A375 (cell line): Measurements from ENCODE around the gene BLOC1S4. TPM values are rescaled to one million over a fixed set of nuclear protein-coding genes. Genes with fewer than 3 reads are reported as not detected.

Source experiments
- total RNA-seq: library from RNA; depleted of rRNA; stranded (reverse); fragments of >200 nt; shearing (Covaris generic); gene quantifications from 2 replicates; pipeline ENCODE4 v1.2.3, GENCODE V29; 2014; rRNA removed

Gene BLOC1S4, protein sequence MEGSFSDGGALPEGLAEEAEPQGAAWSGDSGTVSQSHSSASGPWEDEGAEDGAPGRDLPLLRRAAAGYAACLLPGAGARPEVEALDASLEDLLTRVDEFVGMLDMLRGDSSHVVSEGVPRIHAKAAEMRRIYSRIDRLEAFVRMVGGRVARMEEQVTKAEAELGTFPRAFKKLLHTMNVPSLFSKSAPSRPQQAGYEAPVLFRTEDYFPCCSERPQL
- 22.6 and 23.8 TPM in 2 replicates for total RNA-seq

DNA sequence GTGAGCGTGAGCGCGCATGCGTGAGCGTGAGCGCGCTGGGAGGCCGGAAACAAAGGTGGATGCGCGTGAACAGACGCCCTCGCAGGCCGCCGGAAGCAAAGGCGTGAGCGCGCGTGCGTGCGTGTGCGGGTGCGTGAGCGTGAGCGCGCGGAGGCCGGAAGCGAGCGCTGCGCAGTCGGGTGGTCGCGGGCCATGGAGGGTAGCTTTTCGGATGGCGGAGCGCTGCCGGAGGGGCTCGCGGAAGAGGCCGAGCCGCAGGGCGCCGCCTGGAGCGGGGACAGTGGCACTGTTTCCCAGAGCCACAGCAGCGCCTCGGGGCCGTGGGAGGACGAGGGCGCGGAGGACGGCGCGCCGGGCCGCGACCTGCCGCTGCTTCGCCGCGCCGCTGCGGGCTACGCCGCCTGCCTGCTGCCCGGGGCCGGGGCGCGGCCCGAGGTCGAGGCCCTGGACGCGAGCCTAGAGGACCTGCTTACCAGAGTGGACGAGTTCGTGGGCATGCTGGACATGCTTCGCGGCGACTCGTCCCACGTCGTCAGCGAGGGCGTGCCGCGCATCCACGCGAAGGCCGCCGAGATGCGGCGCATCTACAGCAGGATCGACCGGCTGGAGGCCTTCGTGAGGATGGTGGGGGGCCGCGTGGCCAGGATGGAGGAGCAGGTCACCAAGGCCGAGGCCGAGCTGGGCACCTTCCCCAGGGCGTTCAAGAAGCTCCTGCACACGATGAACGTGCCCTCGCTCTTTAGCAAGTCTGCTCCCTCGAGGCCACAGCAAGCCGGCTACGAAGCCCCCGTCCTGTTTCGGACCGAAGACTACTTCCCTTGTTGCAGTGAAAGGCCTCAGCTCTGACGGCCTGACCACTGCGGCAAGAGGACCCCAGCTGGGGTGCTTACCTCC is at the start of gene BLOC1S4:
Gene BLOC1S4 (plus strand): TSS at position 157 of the 894 bp plus-strand sequence. CDS start 36 bp downstream, at position 193.

DNA sequence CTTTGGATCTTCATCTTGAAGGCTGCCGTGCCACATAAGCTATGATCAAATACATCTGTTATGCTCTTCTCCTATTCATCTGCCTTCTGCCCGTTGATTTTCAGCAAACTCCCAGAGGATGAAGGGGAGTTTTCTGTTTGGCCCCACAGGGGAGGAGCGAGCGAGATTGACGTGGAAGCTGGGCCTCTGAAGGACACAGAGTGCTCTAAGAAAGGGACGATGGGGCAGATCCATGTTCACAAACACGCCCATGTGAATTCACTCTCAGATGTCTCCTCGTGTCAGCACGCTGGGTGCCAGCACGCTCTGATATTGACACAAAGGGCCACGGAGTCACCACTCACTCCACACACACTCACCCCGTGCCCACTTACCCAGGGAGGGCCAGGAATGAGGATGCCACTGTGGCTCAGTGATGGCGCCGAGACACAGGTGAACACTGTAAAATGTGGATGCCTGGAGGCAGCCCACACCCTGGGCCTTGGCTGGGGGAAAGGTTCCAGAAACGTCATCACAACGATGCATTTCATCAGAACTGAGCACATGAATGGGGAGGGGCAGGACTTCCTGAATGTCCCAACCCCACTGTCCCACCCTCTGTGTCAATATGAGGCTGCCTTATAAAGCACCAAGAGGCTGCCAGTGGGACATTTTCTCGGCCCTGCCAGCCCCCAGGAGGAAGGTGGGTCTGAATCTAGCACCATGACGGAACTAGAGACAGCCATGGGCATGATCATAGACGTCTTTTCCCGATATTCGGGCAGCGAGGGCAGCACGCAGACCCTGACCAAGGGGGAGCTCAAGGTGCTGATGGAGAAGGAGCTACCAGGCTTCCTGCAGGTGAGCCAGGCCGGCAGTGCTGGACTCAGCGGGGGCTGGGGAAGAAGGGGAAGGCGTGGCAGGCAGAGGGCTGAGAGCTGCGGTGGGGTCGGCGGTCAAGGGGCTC is 22.5 kb upstream of the BLOC1S4 start, which contains the start of gene S100P:
Gene S100P (plus strand): TSS at position 648 of the 946 bp plus-strand sequence. CDS start 55 bp downstream, at position 703.

DNA sequence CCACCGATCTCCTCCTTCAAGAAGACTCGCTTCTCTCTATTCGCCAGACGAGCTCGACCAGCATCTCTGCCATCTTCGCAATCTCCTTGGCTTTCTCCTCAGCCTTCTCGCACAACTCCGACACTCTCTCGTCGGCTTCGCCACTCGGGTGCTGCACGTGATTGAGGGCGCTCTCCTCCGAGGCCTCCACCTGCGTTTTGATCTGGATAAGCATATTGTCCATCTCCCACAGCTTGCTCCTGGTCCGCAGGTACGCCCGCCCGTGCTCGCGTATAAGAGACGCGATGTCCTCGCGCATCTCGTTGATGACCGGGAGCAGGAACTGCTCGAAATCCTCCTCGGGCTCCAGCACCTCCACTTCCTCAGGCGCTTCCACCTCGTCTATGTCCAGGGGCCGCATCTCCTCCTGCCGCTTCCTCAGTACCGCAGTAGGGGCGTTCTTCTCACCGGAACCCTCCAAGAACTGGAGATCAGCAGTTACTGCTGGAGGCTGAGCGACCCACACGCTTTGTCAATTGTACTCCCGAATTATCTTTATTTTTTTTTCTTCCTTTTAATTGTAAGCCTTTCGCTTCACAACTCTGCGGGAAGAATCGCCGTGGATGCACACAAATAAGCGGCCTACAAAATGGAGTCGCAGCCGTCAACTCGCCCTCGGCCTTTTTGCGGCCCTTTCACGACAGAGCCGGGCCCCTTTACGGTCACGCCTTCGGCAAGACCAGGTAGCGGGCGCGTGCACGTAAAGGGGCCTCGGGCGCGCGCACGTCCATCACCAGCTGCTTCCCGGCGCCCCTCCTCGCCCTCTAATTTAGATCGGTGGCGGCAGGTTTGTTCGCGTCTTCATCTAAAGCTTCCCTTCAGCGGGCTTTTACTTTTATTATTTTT is 6.5 kb upstream of the BLOC1S4 start, which contains the start of gene MRFAP1L1:
Gene MRFAP1L1 (minus strand): TSS at position 636 of the 885 bp plus-strand sequence. CDS start 236 bp downstream, at position 400.

Other genes with a start within 250 kb of the BLOC1S4 start
- gene PPP2R2C, start 243.6 kb upstream of the BLOC1S4 start, total RNA-seq: 0.72 and 3.9 TPM in 2 replicates
- 5.8 and 9.0 TPM in 2 replicates for gene MAN2B2, start 141.0 kb upstream of the BLOC1S4 start, total RNA-seq
- gene MRFAP1, start 75.5 kb upstream of the BLOC1S4 start, total RNA-seq: 131 and 169 TPM in 2 replicates
- 10.4 and 20.1 TPM in 2 replicates for gene S100P, start 22.3 kb upstream of the BLOC1S4 start, total RNA-seq
- 63.1 and 71.4 TPM in 2 replicates for gene MRFAP1L1, start 6.3 kb upstream of the BLOC1S4 start, total RNA-seq
- gene KIAA0232, start 66.6 kb downstream of the BLOC1S4 start, total RNA-seq: 9.5 and 11.7 TPM in 2 replicates
- 39.8 and 42.0 TPM in 2 replicates for gene TBC1D14, start 193.7 kb downstream of the BLOC1S4 start, total RNA-seq